ENCODE measurements around the gene CLUH. TPM values are rescaled to one million over a fixed set of nuclear protein-coding genes. Genes with fewer than 3 reads are reported as not detected.

CLUH gene
- total RNA-seq (2014; rRNA removed; shearing (Covaris generic)) = 12.9 and 21.6 TPM in 2 replicates

- peak; percentile 95 for DNase-seq (ENCODE audit: low read depth)
Observed at GRCh38 chr17:2711608-2712299, at the start of gene CLUH. Gene CLUH, minus strand, starts transcription at chr17:2711764. Its CDS starts 103 bp downstream, at chr17:2711661.

- no peak for DNase-seq (ENCODE audit: low read depth)
Observed at GRCh38 chr17:2758870-2759269, 47.3 kb upstream of the CLUH start.

GRCh38 chr17:2755891-2756724 is 44.5 kb upstream of the CLUH start:
- DNase-seq (ENCODE audit: low read depth) = no peak

DNA sequence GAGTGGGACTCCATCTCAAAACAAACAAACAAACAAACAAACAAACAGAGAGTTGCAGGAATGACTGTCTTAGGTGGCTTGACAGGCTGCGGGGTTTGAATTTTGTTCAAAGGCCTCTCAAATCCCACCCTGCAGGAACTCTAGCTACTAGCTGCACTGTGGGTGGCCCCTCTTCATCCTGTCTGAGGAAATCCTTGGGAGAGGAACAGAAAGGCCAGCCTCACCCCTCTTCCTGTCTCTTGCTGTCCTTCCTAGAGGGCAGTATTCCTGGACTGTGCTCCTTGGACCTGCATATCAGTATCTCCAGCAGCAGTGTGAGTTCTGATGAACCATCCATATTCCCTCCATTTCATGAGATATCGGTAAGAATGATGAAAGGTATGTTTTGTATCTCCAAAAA is 39.9 kb upstream of the CLUH start:
- no peak for DNase-seq (ENCODE audit: low read depth)

DNA sequence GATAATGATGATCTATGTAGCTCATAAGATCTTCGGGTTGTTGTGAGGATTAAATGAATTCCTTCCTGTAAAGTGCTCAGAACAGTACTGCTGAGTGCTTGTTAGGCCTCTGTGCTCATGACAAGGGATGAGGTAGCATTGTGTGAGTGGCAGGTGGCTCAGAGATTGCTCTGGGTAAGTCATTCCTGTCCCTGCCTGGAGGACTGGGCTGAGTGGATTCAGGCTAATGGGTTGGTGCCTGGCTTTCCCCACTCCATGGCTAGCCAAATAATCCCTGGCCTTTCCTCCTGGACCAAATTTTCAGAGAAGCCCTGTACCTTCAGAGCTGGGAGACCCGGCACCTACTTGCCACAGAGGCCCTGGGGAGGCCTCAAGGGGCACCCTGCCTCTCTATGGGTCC is 39.2 kb upstream of the CLUH start:
- no peak for DNase-seq (ENCODE audit: low read depth)

GRCh38 chr17:2749784-2750181 is 38.2 kb upstream of the CLUH start:
- peak; percentile 61 for DNase-seq (ENCODE audit: low read depth)

GRCh38 chr17:2749058-2749783 is 37.7 kb upstream of the CLUH start, which contains the start of gene CCDC92B:
Gene CCDC92B, minus strand, starts transcription at chr17:2749652. Its CDS starts 14,507 bp downstream, at chr17:2735145.
- no peak for DNase-seq (ENCODE audit: low read depth)

DNA sequence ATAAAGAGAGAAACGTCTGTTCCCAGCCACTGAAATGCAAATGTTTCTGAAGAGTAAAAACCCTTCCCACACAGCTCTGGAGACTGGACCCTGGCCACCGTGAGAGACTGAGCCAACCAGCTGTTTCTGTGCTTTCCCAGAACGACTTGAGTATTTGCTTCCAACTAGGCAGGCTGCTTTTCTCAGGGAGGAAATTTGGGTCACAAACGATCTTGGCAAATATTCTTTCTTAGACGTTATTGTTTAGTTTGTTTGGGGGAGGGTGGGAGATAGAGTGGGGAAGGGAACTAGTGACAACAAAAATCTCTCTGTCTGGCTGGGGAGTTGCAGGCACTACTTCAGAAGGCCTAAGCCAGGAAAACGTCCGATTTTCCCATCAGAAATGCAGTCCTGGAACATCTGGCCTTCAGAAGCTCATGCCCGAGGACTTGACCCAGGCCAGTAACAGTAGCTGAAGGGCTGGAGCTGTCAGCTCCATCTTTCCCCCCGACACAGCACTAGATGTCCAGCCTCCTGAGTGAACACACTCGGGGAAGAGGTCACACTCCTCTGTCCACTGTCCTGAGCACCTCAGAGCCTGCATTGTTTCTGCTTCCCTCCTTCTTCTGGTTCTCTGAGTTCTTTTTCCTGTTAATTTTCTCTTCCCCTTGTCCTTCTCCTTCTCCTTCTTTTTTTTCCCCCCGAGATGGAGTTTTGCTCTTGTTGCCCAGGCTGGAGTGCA is 33.9 kb upstream of the CLUH start:
- DNase-seq (ENCODE audit: low read depth) = no peak

- no peak for DNase-seq (ENCODE audit: low read depth)
Observed at GRCh38 chr17:2737693-2738092, 26.1 kb upstream of the CLUH start.

DNA sequence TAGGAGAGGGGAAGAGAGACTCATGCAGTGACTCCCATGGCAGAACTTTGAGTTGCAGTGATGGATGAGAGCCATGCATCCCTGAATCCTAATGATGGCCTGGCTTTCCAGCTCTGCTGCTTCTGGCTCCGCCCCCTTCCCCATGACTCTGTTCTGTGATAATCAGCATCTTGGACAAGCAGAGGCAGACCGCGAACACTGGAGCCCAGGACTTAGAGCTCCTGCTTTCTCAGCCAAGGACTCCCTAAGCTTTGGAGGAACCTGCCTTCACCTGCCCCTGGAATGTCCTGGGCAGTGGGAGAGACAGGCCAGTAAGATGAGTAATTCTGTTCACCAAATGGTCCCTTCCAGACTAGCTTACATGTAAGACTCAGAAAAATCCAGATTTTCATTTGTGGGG is 25.4 kb upstream of the CLUH start:
- DNase-seq (ENCODE audit: low read depth) = no peak

DNA sequence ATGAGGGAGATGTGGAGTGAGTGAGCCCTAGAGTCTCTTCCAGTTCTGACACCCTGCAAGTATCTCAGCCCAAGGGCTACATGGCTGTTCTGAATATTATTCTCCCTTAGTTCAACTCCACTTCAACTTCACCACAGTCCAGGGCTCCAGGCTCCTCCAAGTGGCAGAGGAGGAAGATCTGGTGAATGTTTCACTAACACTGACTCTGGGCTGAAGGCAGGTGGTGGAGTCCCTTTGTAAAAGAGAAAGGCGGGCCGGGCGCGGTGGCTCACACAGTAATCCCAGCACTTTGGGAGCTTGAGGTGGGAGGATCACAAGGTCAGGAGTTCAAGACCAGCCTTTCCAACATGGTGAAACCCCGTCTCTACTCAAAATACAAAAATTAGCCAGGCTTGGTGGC is 24.3 kb upstream of the CLUH start:
- no peak for DNase-seq (ENCODE audit: low read depth)

- DNase-seq (ENCODE audit: low read depth) = no peak
Observed at GRCh38 chr17:2734939-2735338, 23.4 kb upstream of the CLUH start.

- no peak for DNase-seq (ENCODE audit: low read depth)
Observed at GRCh38 chr17:2731807-2732206, 20.2 kb upstream of the CLUH start.

GRCh38 chr17:2730764-2731353 is 19.3 kb upstream of the CLUH start:
- DNase-seq (ENCODE audit: low read depth) = no peak

DNA sequence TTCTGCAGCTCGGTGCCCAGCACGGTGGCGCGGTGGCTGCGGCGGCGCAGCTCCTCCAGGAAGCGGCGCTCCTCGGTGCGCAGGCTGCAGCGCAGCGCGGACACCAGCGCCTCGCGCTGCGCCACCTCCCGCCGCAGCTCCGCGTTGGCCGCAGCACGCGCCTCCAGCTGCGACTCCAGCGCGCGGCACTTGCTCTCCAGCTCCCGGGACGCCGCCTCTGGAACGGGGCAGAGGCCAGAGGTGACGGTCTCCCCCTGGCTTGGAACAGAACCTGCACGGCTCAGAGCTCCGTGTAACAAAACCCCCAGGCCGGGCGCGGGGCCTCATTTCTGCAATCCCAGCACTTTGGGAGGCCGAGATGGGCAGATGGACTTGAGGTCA is 13.2 kb upstream of the CLUH start:
- no peak for DNase-seq (ENCODE audit: low read depth)

- DNase-seq (ENCODE audit: low read depth) = no peak
Observed at GRCh38 chr17:2723997-2724783, 12.6 kb upstream of the CLUH start.

- DNase-seq (ENCODE audit: low read depth) = peak; percentile 26
Observed at GRCh38 chr17:2723505-2723996, 12.0 kb upstream of the CLUH start.

GRCh38 chr17:2722611-2723010 is 11.0 kb upstream of the CLUH start:
- no peak for DNase-seq (ENCODE audit: low read depth)

GRCh38 chr17:2721603-2722002 is 10.0 kb upstream of the CLUH start:
- no peak for DNase-seq (ENCODE audit: low read depth)

GRCh38 chr17:2719861-2720260 is 8.3 kb upstream of the CLUH start:
- no peak for DNase-seq (ENCODE audit: low read depth)
